Measurements from ENCODE around the gene LDLRAD4. TPM values are rescaled to one million over a fixed set of nuclear protein-coding genes. Genes with fewer than 3 reads are reported as not detected.
A peak's percentile ranks its signal among the peaks of the same experiment; 100 is the strongest.

The LDLRAD4 gene
- total and polyA plus RNA-seq, 9 of the 15 experiments (the other 6 are each of a cell fraction or from before 2014, with no cell fraction given): 0.01 TPM; not detected in 8

GRCh38 chr18:13584825-13585224 is 366.3 kb downstream of the LDLRAD4 start (continued):
- TF ChIP-seq ZC3H4 (CRISPR knock-in tag; IDR thresholded peaks at IDR 0.05; ENCODE audit: borderline replicate concordance): no peak
- TF ChIP-seq TSC22D4 (tag; IDR thresholded peaks at IDR 0.05): no peak
- no peak for TF ChIP-seq E4F1 (CRISPR knock-in tag; IDR thresholded peaks at IDR 0.05; ENCODE audit: borderline replicate concordance)
- TF ChIP-seq MXI1 (IDR thresholded peaks at IDR 0.05; ENCODE audit: low read depth, low read length): no peak
- TF ChIP-seq SAFB2 (IDR thresholded peaks at IDR 0.05; ENCODE audit: borderline replicate concordance, low read depth, low read length, severe bottlenecking): no peak
- no peak for TF ChIP-seq NR2C1 (IDR thresholded peaks at IDR 0.05)
- TF ChIP-seq NR2C1 (tag; IDR thresholded peaks at IDR 0.05): no peak
- TF ChIP-seq SNAPC5 (CRISPR knock-in tag; IDR thresholded peaks at IDR 0.05): no peak
- TF ChIP-seq KLF10 (CRISPR knock-in tag; IDR thresholded peaks at IDR 0.05): no peak
- peak; percentile 46; the same call in 1 of the 2 replicates for TF ChIP-seq FOXM1 (IDR thresholded peaks at IDR 0.05; ENCODE audit: low read depth)
- no peak for TF ChIP-seq FOXM1 (CRISPR knock-in tag; IDR thresholded peaks at IDR 0.05; ENCODE audit: low read depth)
- TF ChIP-seq ZFP1 (CRISPR knock-in tag; IDR thresholded peaks at IDR 0.05): no peak
- no peak for TF ChIP-seq CSDE1 (IDR thresholded peaks at IDR 0.05)
- TF ChIP-seq CHD7 (IDR thresholded peaks at IDR 0.05; ENCODE audit: low read depth, low read length): no peak
- TF ChIP-seq ZNF354B (CRISPR knock-in tag; IDR thresholded peaks at IDR 0.05): no peak
- TF ChIP-seq LARP7 (IDR thresholded peaks at IDR 0.05): no peak

Data from K562 (cell line).